Measurements from ENCODE around the gene SAP30L. TPM values are rescaled to one million over a fixed set of nuclear protein-coding genes. Genes with fewer than 3 reads are reported as not detected.

The SAP30L gene
- total RNA-seq, 1 donor from 2014 or later = 9.1 TPM

DNA sequence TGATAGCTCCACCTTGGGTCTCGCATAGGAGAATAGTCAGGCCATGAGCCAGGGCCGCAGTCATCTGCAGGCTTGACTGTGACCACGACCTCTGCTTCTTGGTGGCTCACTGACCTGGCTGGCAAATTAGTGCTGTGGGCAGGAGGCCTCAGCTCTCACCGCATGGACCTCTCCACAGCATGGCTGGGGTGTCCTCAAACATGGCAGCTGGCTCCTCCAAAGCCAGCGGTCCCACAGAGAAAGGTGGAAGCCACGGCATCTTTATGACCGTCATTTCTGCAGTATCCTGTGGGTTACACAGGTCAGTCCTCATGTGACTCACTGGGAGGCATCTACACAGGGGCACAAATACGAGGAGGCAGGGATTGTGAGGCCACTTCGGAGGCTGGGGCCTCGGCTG lies 43.2 kb upstream of the SAP30L start:
- no peak for DNase-seq (ENCODE audit: low read depth)
- no peak for TF ChIP-seq CTCF (conservative IDR thresholded peaks at IDR 0.05; ENCODE audit: low read depth, low read length)
- H3K4me3 ChIP-seq (ENCODE audit: low read depth, low read length) = no peak overlapping the region

GRCh38 chr5:154403234-154403633 lies 42.6 kb upstream of the SAP30L start:
- TF ChIP-seq CTCF (conservative IDR thresholded peaks at IDR 0.05; ENCODE audit: low read depth, low read length) = no peak
- H3K4me3 ChIP-seq (ENCODE audit: low read depth, low read length) = no peak overlapping the region
- DNase-seq (ENCODE audit: low read depth) = no peak

GRCh38 chr5:154403776-154404387 lies 41.9 kb upstream of the SAP30L start:
- H3K4me3 ChIP-seq (ENCODE audit: low read depth, low read length) = no peak overlapping the region
- TF ChIP-seq CTCF (conservative IDR thresholded peaks at IDR 0.05; ENCODE audit: low read depth, low read length) = no peak
- DNase-seq (ENCODE audit: low read depth) = no peak

- H3K4me3 ChIP-seq (ENCODE audit: low read depth, low read length) = peak overlapping the region; percentile 58
- peak; percentile 81 for TF ChIP-seq CTCF (conservative IDR thresholded peaks at IDR 0.05; ENCODE audit: low read depth, low read length)
- DNase-seq (ENCODE audit: low read depth) = no peak
Observed at GRCh38 chr5:154405078-154405792, 40.6 kb upstream of the SAP30L start.

DNA sequence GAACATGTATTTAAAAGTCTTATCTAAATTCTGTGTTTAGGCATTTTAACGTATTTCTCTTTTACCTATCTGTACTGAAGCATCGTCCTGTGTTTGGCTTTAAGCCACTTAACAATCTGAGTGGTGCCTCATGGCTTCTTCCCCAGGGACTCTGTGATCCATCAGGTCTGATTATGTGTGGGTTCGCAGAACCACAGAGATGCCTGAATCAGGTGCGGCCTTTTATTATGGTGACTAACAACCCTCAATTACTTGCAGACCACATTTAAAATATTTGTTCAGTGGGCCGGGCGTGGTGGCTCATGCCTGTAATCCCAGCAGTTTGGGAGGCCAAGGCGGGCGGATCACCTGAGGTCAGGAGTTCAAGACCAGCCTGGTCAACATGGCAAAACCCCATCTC lies 39.6 kb upstream of the SAP30L start:
- DNase-seq (ENCODE audit: low read depth) = no peak
- no peak for TF ChIP-seq CTCF (conservative IDR thresholded peaks at IDR 0.05; ENCODE audit: low read depth, low read length)
- H3K4me3 ChIP-seq (ENCODE audit: low read depth, low read length) = no peak overlapping the region

GRCh38 chr5:154406826-154407225 lies 39.0 kb upstream of the SAP30L start:
- no peak overlapping the region for H3K4me3 ChIP-seq (ENCODE audit: low read depth, low read length)
- TF ChIP-seq CTCF (conservative IDR thresholded peaks at IDR 0.05; ENCODE audit: low read depth, low read length) = no peak
- no peak for DNase-seq (ENCODE audit: low read depth)

DNA sequence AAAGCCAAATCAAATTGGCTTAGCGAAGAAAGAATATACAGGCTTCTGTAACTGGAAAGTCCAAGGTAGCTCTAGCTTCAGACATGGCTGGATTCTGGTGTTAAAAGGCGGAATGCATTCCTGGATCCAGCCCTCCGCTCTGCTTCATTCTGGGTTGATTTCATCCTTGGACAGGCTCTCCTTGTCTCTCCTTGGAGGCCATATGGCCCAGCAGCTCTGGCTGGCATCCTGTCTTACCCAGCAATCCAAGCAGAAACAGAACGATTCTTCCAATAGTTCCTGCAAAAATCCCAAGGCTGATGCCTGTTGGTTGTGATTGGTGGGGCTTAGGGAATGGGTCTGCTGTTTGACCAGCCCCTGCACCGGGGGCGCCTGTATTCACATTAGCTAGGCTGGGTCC lies 37.0 kb upstream of the SAP30L start:
- TF ChIP-seq CTCF (conservative IDR thresholded peaks at IDR 0.05; ENCODE audit: low read depth, low read length) = no peak
- no peak for DNase-seq (ENCODE audit: low read depth)
- H3K4me3 ChIP-seq (ENCODE audit: low read depth, low read length) = no peak overlapping the region
